Smooth muscle cell (in vitro differentiated cells): ENCODE data around the gene PSMB11. TPM values are rescaled to one million over a fixed set of nuclear protein-coding genes. Genes with fewer than 3 reads are reported as not detected.

Experiments used
- DNase-seq: peaks from one replicate; lab custom pipeline; 2025; ENCODE audit not compliant: unreplicated experiment; lab: John Stamatoyannopoulos, UW
- H2AFZ ChIP-seq: fragments of 200-600 bp; sonication (generic); 2 replicates; pipeline ENCODE4 v1.6.0; 2016; ENCODE audit warnings: antibody characterized with exemption, low read depth, mild to moderate bottlenecking
- H3F3A ChIP-seq: fragments of 200-600 bp; sonication (generic); 2 replicates; pipeline ENCODE4 v1.6.0; 2017; ENCODE audit warnings: antibody characterized with exemption, low read depth
- H3K27ac ChIP-seq: fragments of 200-600 bp; sonication (generic); 2 replicates; pipeline ENCODE4 v1.5.1; 2016; ENCODE audit warnings: low read depth, mild to moderate bottlenecking
- H3K27me3 ChIP-seq: fragments of 200-600 bp; sonication (generic); 2 replicates; pipeline ENCODE4 v1.6.1; 2016; ENCODE audit warnings: low read depth, mild to moderate bottlenecking
- H3K36me3 ChIP-seq: fragments of 200-600 bp; sonication (generic); 2 replicates; pipeline ENCODE4 v1.5.1; 2016; ENCODE audit warnings: low read depth
- H3K4me1 ChIP-seq: fragments of 200-600 bp; sonication (generic); 2 replicates; pipeline ENCODE4 v1.5.1; 2016; ENCODE audit warnings: low read depth
- H3K4me2 ChIP-seq: fragments of 200-600 bp; sonication (generic); 2 replicates; pipeline ENCODE4 v1.6.0; 2016; ENCODE audit warnings: mild to moderate bottlenecking
- H3K4me3 ChIP-seq: fragments of 200-600 bp; sonication (generic); 2 replicates; pipeline ENCODE4 v1.5.1; 2016; ENCODE audit warnings: mild to moderate bottlenecking
- H3K79me2 ChIP-seq: fragments of 200-600 bp; sonication (generic); 2 replicates; pipeline ENCODE4 v1.6.0; 2016; ENCODE audit warnings: low read depth, mild to moderate bottlenecking
- H3K9ac ChIP-seq: fragments of 200-600 bp; sonication (generic); 2 replicates; pipeline ENCODE4 v1.6.0; 2016; ENCODE audit warnings: low read depth
- H3K9me3 ChIP-seq: fragments of 200-600 bp; sonication (generic); replicated peaks from 2 replicates; pipeline ENCODE4 v1.5.1; 2016; ENCODE audit warnings: low read depth
- H4K20me1 ChIP-seq: fragments of 200-600 bp; sonication (generic); 2 replicates; pipeline ENCODE4 v1.6.0; 2016; ENCODE audit warnings: low read depth
- CTCF ChIP-seq: fragments of 200-600 bp; sonication (generic); IDR thresholded peaks from 2 replicates; pipeline ENCODE4 v1.5.1; 2017; ENCODE audit warnings: borderline replicate concordance, mild to moderate bottlenecking, antibody characterized with exemption; ENCODE audit not compliant: insufficient read depth, poor library complexity, severe bottlenecking
- WGBS: methylation state at CpG from one replicate; pipeline ENCODE4 v1.1.7; 2016; ENCODE audit warnings: low lambda C conversion rate; 5-methylcytosine and 5-hydroxymethylcytosine counted together
- polyA plus RNA-seq: library from polyadenylated mRNA; unstranded; fragments of >200 nt; fragmentation: Nextera tagmentation; extraction: Ambion mirVana; gene quantifications from 2 replicates; pipeline ENCODE4 v1.2.1, GENCODE V29; 2016
- total RNA-seq: library from RNA; depleted of rRNA; stranded (reverse); fragments of >200 nt; gene quantifications from 2 replicates; pipeline ENCODE4 v1.2.3, GENCODE V29; 2014

The PSMB11 gene
- total and polyA plus RNA-seq, 2 experiments from 2014 or later = not detected

DNA sequence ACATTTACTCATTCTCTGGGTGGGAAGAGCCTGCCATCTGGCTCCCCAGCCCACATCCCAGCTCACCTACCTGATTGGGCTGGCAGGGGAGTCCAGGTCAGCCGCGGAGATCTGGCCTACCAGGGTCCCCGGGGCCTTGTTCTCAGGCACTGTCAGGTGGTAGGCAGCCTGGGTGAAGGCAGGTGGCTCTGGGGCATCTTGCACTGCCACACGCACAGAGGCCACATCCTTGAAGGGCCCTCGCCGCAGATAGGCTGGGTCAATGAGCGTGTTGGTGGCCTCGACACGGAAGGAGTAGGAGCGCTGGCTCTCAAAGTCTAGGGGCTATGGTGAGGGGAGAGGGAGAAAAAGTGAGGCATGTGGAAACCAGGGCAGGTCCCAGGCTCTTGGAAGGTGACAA is 11.4 kb downstream of the PSMB11 start:
- Histone ChIP-seq H3F3A (peaks cover 3% of the 10 kb centered on the region), H3K4me1 (peaks cover 5% of the 10 kb centered on the region), H3K9me3 (no peaks in the 10 kb centered on the region), H3K27ac (no peak overlapping the region), H4K20me1 (no peaks in the 10 kb centered on the region), H3K4me3 (no peak overlapping the region), H3K27me3 (no peaks in the 10 kb centered on the region), H3K36me3 (no peaks in the 10 kb centered on the region), H3K9ac (no peak overlapping the region), H3K79me2 (no peaks in the 10 kb centered on the region), H3K4me2 (no peak overlapping the region), H2AFZ (no peak overlapping the region)
- TF ChIP-seq CTCF = no peak
- no peak for DNase-seq
- 97% methylated on average over 10 of the region's 10 CpGs for WGBS

GRCh38 chr14:23054000-23054811 is 12.2 kb downstream of the PSMB11 start:
- DNase-seq = no peak
- Histone ChIP-seq H3K4me3 (no peak overlapping the region), H3K4me2 (no peak overlapping the region), H3F3A (peaks cover 11% of the 10 kb centered on the region), H3K27me3 (no peaks in the 10 kb centered on the region), H3K4me1 (peaks cover 5% of the 10 kb centered on the region), H3K9me3 (no peaks in the 10 kb centered on the region), H3K9ac (no peak overlapping the region), H4K20me1 (no peaks in the 10 kb centered on the region), H2AFZ (no peak overlapping the region), H3K79me2 (no peaks in the 10 kb centered on the region), H3K36me3 (no peaks in the 10 kb centered on the region), H3K27ac (no peak overlapping the region)
- 84% methylated on average over 17 of the region's 17 CpGs for WGBS
- TF ChIP-seq CTCF = peak; percentile 21

DNA sequence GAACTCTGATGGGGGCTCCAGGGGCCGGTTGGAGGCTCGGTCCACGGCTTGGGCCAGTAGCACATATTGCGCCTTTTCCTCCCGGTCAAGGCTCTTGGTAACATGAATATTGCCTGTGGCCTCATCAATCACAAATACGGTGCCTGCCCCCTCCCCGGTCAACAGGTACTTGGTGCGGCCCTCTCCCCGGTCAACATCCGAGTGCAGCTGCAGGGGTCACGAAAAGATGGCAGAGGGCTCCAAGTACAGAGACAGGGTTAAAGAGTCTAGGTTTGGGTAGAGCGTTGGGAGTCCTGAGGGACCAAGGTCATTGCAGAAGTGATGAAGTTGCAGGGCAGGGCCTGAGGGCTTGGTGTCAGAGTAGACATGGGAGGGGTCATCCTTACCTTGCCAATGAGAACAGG is 13.1 kb downstream of the PSMB11 start:
- Histone ChIP-seq H3K36me3 (no peaks in the 10 kb centered on the region), H3K27me3 (no peaks in the 10 kb centered on the region), H3K9me3 (no peaks in the 10 kb centered on the region), H2AFZ (no peak overlapping the region), H4K20me1 (no peaks in the 10 kb centered on the region), H3K27ac (no peak overlapping the region), H3K4me1 (peaks cover 5% of the 10 kb centered on the region), H3K4me3 (no peak overlapping the region), H3K4me2 (no peak overlapping the region), H3F3A (peaks cover 17% of the 10 kb centered on the region), H3K9ac (no peak overlapping the region), H3K79me2 (no peaks in the 10 kb centered on the region)
- WGBS = 98% methylated on average over 12 of the region's 12 CpGs
- TF ChIP-seq CTCF = no peak
- DNase-seq = no peak

- Histone ChIP-seq H3K4me2 (peak overlapping the region; percentile 100), H3K27ac (no peak overlapping the region), H3K27me3 (no peaks in the 10 kb centered on the region), H3K9ac (no peak overlapping the region), H3K4me1 (peaks cover 5% of the 10 kb centered on the region), H3K36me3 (no peaks in the 10 kb centered on the region), H2AFZ (no peak overlapping the region), H3K79me2 (no peaks in the 10 kb centered on the region), H4K20me1 (no peaks in the 10 kb centered on the region), H3K9me3 (no peaks in the 10 kb centered on the region), H3K4me3 (no peak overlapping the region), H3F3A (peaks cover 22% of the 10 kb centered on the region)
- TF ChIP-seq CTCF = no peak
- WGBS = 66% methylated on average over 6 of the region's 6 CpGs
- no peak for DNase-seq
These were observed 13.7 kb downstream of the PSMB11 start for GRCh38 chr14:23055621-23056144.
